SU-DHL-6 (cell line): ENCODE data around the gene SYT8.

Experiments used
- EZH2phosphoT487 ChIP-seq: fragments of 200-600 bp; sonication (generic), shearing (Covaris generic); conservative IDR thresholded peaks from 2 replicates; pipeline ENCODE4 v1.6.1; 2018; ENCODE audit warnings: mild to moderate bottlenecking, antibody characterized with exemption, low read length, moderate library complexity, mixed read lengths
- TF ChIP-seq, protein P1 (sequence below): fragments of 200-600 bp; sonication (generic); IDR thresholded peaks from one replicate; pipeline ENCODE4 v1.5.1; 2017; ENCODE audit warnings: antibody characterized with exemption, mild to moderate bottlenecking, low read length, moderate library complexity; ENCODE audit not compliant: insufficient read depth, poor library complexity, severe bottlenecking

DNA sequence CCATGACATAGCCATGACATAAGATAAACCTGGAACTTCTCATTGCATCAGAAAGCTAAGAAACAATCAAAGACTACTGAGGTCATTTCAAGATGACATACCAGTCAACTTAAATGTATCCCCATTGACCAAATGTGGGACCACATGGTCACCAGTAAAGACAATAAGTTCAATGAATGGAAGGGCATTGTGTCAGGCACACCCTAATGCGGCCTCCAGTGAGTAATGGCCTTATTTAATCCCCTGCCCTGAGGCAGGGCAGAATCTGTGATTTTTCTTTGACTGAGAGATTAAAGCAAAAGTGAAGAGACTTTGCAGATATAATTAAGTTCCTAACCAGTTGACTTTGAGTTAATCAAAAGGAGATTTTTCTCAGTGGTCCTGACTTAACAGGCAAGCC is 17.3 kb upstream of the SYT8 start:
- TF ChIP-seq, protein P1, sequence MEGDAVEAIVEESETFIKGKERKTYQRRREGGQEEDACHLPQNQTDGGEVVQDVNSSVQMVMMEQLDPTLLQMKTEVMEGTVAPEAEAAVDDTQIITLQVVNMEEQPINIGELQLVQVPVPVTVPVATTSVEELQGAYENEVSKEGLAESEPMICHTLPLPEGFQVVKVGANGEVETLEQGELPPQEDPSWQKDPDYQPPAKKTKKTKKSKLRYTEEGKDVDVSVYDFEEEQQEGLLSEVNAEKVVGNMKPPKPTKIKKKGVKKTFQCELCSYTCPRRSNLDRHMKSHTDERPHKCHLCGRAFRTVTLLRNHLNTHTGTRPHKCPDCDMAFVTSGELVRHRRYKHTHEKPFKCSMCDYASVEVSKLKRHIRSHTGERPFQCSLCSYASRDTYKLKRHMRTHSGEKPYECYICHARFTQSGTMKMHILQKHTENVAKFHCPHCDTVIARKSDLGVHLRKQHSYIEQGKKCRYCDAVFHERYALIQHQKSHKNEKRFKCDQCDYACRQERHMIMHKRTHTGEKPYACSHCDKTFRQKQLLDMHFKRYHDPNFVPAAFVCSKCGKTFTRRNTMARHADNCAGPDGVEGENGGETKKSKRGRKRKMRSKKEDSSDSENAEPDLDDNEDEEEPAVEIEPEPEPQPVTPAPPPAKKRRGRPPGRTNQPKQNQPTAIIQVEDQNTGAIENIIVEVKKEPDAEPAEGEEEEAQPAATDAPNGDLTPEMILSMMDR: no peak
- no peak for TF ChIP-seq EZH2phosphoT487
